NB4 (cell line): ENCODE data around the gene PRR5L.

ENCODE experiments used
- CTCF ChIP-seq: IDR thresholded peaks from one replicate; pipeline ENCODE4 v1.5.1; 2012; ENCODE audit warnings: low read depth, low read length
- MAX ChIP-seq: IDR thresholded peaks from 2 replicates; pipeline ENCODE4 v1.6.1; 2011; ENCODE audit warnings: low read depth, low read length
- POLR2A ChIP-seq: IDR thresholded peaks from 2 replicates; pipeline ENCODE4 v1.6.1; 2011; ENCODE audit warnings: mild to moderate bottlenecking; ENCODE audit not compliant: insufficient read length; ENCODE audit errors: extremely low read depth

- TF ChIP-seq POLR2A (no peak), CTCF (no peak), MAX (no peak)
These were observed 136.0 kb downstream of the PRR5L start for GRCh38 chr11:36432093-36432469.
